ENCODE results near the gene EZR.
"Not testable (repeated sequence)": the region's sequence is repeated elsewhere in the genome, so short reads cannot be mapped to it uniquely, and the experiment has no call there.

EZR gene

DNA sequence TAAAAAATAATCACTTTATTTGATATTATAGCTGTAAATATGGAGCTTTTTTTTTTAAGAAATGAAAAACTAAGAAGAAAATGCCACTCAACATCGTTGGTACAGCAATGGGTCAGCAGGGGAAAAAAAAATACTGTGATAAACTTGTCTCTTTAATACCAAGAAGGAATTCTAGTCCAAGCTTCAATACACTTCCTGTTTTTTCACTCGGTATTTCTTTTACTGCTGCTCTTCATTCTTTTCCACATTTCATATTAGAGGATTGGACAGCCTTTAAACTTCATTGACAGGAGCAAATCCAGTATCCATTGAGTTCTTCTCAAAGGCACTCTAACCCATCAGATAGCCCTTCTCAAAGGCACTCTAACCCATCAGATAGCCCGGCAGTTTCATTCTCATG lies 22.2 kb upstream of the EZR start:
- DNase-seq (ENCODE audit: low spot score) = no peak

- DNase-seq (ENCODE audit: low spot score) = no peak
Measured at GRCh38 chr6:158840465-158840864, 21.3 kb upstream of the EZR start.

- DNase-seq (ENCODE audit: low spot score) = no peak
Measured at GRCh38 chr6:158839796-158840195, 20.6 kb upstream of the EZR start.

- not testable (repeated sequence) for DNase-seq (ENCODE audit: low spot score)
Measured at GRCh38 chr6:158838790-158839189, 19.6 kb upstream of the EZR start.

DNA sequence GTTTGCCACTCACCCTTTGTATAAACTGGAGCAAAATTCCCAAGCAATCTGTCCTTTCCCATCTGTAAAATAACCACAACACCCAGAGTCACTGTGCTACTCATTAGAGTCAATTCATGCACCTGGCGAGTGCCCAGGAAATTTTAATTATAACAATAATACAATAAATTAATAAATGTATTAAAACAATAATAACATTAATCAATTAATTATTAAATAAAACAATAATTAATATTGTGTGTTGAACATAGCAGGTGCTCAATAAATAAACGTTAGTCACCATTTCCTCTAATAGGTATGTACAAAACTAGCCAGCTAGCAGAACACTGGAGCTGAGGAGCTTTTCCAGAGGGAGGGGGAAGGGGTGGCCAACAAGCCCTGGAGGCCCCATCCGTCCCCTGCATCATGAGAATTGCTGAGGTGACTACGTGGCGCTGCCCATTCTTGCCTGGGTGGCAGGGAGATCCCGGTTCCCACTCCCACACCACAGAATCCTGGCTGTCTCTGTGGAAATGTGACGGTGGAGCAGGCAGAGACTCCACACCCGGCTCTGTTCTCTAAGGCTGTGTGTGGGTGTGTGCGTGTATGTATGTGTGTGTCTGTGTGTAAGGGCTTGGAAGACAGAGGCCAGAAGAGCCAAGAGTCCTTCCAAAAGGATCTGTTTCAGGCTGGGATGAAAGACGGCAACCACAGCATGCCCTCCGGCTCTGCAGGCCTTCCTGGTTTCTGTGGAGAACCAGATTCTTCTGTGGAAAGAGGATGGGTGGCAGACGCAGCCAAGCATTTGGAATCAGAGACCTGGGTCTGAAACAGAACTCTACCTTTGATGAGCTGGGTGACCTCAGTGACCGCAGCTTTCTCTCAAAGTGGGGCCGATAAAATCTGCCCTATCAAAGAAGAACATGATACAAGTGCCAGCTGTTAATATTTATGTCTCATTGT lies 18.8 kb upstream of the EZR start:
- peak; percentile 56 for DNase-seq (ENCODE audit: low spot score)

- DNase-seq (ENCODE audit: low spot score) = no peak
Measured at GRCh38 chr6:158836625-158837311, 17.6 kb upstream of the EZR start.

DNA sequence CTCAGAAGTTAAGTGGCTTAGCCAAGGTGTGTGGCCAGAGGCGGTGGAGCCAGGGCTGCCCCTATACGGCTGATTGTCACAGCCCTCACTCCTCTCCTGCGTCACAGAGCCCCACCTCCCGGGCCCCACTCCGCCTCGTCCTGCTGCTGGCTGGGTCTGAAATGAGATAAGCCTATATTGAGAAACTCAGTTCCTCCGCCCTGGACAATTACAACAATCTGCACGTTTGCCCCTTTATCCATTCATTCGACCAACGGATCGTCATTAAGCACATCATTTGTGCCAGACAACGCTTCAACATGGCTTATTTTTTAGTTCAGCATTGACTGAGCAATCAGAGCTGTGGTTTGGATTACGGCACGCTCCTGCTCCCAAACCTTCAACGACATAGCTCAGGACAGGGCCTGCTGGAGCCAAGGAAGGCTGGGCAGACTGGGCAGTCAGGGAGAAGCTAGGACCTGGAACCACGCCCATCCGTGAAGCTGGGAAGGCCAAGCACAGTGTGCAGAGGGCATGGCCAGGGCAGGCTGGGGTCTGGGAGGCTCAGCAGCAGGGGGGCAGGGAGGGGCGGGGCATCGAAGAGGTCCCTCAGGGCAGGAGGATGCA lies 16.6 kb upstream of the EZR start:
- DNase-seq (ENCODE audit: low spot score) = no peak

- DNase-seq (ENCODE audit: low spot score) = no peak
Measured at GRCh38 chr6:158834675-158835385, 15.7 kb upstream of the EZR start.

- not testable (repeated sequence) for DNase-seq (ENCODE audit: low spot score)
Measured at GRCh38 chr6:158832807-158833206, 13.6 kb upstream of the EZR start.

- DNase-seq (ENCODE audit: low spot score) = no peak
Measured at GRCh38 chr6:158832026-158832425, 12.9 kb upstream of the EZR start.

DNA sequence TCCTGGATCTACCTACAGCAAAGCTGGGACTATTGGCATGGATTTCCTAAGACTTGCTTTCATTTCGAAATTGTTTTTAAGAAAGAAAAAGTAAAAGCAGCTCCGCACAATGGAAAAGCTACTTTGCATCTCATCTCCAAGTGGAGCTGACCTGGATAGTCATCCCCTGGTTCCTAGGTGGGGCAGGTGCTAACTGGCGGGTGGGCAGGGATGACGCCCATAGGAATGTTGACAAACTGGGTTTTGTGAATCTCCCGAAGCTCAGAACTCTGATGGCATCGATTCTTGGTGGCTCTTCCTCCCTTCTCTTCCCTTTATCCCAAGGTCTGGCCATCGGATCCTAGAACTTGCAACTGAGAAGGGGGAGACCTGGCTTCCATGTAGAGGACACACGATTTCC lies 12.4 kb upstream of the EZR start:
- no peak for DNase-seq (ENCODE audit: low spot score)

DNA sequence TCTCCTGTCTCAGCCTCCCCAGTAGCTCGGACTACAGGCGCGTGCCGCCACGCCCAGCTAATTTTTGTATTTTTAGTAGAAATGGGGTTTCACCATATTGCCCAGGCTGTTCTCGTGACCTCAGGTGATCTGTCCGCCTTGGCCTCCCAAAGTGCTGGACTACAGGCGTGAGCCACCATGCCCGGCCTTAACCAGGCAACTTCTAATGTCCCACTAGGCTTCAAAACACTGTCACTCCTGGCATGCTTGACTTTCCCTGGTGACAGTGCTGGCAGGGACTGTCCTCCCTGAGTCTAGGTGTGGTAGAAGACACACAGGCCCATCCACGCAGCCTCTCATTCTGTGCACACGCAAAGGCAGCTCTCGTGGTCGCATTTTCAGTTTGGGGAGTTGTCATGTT lies 11.6 kb upstream of the EZR start:
- no peak for DNase-seq (ENCODE audit: low spot score)

GRCh38 chr6:158828807-158829206 lies 9.6 kb upstream of the EZR start:
- no peak for DNase-seq (ENCODE audit: low spot score)

GRCh38 chr6:158826819-158827501 lies 7.8 kb upstream of the EZR start:
- DNase-seq (ENCODE audit: low spot score) = no peak

GRCh38 chr6:158825951-158826306 lies 6.8 kb upstream of the EZR start:
- DNase-seq (ENCODE audit: low spot score) = peak; percentile 40

DNA sequence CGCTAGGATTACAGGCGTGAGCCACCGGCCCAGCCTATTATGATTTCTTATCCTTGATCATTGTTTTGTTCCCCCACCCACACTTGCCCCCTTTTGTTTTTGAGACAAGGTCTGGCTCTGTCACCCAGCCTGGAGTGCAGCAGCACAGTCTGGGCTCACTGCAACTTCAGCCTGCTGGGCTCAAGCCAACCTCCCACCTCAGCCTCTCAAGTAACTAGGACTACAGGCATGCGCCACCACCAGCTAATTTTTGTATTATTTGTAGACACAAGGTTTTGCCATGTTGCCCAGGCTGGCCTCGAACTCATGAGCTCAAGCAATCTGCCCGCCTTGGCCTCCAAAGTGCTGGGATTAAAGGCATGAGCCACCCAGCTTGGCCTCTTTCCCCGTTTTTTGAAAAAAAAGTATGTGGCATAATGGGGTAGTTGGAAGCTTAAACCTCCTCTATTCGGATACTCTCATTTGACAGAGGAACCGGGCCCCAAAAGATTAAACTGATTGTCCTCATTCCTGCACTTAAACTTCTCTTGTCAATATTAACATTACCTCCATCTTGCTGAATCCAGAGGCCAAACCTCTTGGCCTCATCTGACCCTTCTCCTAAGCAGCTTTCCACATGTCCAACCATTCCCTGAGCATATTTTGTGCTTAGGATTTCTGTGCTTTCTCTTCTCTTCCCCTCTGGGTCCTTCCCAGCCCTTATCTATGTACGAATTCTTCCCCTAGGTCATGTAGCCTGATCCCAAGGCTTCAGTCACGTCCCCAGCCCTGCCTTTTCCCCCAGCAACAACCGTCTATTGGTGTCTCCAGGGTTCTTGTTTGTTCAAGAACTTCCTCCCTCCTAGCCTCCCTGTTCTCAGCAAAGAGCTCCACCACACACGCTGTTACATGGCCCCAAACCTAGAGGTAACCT lies 6.1 kb upstream of the EZR start:
- no peak for DNase-seq (ENCODE audit: low spot score)

DNA sequence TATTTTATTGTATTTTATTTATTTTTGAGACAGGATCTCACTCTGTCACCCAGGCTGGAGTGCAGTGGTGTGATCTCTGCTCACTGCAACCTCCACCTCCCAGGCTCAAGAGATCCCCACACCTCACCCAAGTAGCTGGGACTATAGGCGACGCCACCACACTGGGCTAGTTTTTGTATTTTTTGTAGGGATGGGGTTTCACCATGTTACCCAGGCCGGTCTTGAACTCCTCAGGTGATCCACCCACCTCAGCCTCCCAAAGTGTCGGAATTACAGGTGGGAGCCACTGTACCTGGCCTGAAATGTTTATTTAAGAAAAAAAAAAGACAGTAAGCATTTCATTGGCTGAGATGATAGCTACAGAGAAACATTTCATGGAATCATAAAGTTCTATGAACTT lies 4.4 kb upstream of the EZR start:
- DNase-seq (ENCODE audit: low spot score) = not testable (repeated sequence)

- no peak for DNase-seq (ENCODE audit: low spot score)
Measured at GRCh38 chr6:158819977-158820622, 932 bp upstream of the EZR start.

- peak; percentile 75 for DNase-seq (ENCODE audit: low spot score)
Measured at GRCh38 chr6:158818581-158819212, 471 bp downstream of the EZR start.
